A549 (cell line): ENCODE measurements around the gene NLRP11. TPM values are rescaled to one million over a fixed set of nuclear protein-coding genes. Genes with fewer than 3 reads are reported as not detected.

Experiments used
- ATAC-seq, 2 experiments: fragments of 200-7000 bp in 1 of 2; fragments of >200 bp in 1 of 2; cut with Nextera tagmentation in 1 of 2; cut with Tn5 transposase in 1 of 2; 3 replicates each; pipeline versions ENCODE4 v1.8.0 to v1.9.1; 2018 to 2020; ENCODE audit warnings: mild to moderate bottlenecking in 1 of 2, moderate library complexity in 1 of 2
- CTCF ChIA-PET: fragments of 300-600 bp; sonication (Branson Sonifier 250); formaldehyde crosslinking; extraction: SDS; loops from one replicate; lab custom pipeline; 2021; ENCODE audit warnings: antibody characterized with exemption, inconsistent platforms; lab: Yijun Ruan, JAX
- POLR2A ChIA-PET: fragments of 350-600 bp; formaldehyde crosslinking; extraction: SDS; loops from one replicate; lab custom pipeline; 2021; ENCODE audit warnings: antibody characterized with exemption, inconsistent platforms; lab: Yijun Ruan, JAX
- DNase-seq, 2 experiments: peaks; one replicate each; pipeline versions ENCODE4 v3.0.0 to v3.0.0-alpha.2; 2011 to 2016; ENCODE audit warnings: low read depth in 1 of 2, low spot score in 1 of 2
- FAIRE-seq: peaks from 2 replicates; lab custom pipeline; 2011; peaks lifted over from hg19 to GRCh38; lab: Jason Lieb, UNC
- H3K27ac ChIP-seq, 2 experiments: fragments of >200 bp; sonication (Bioruptor Twin); formaldehyde crosslinking; 3 replicates each; pipeline ENCODE4 v1.5.1; 2016 to 2017
- H3K4me1 ChIP-seq: fragments of >200 bp; sonication (Bioruptor Twin); formaldehyde crosslinking; 3 replicates; pipeline ENCODE4 v1.6.1; 2016
- H3K4me2 ChIP-seq: fragments of >200 bp; sonication (Bioruptor Twin); formaldehyde crosslinking; 3 replicates; pipeline ENCODE4 v1.6.1; 2016
- H3K4me3 ChIP-seq: fragments of >200 bp; sonication (Bioruptor Twin); formaldehyde crosslinking; 3 replicates; pipeline ENCODE4 v1.5.1; 2016
- H3K9me3 ChIP-seq: fragments of >200 bp; sonication (Bioruptor Twin); formaldehyde crosslinking; 3 replicates; pipeline ENCODE4 v1.6.1; 2016
- ATOH8 ChIP-seq: fragments of 250-450 bp; sonication (Bioruptor Pico); IDR thresholded peaks from 2 replicates; pipeline ENCODE4 v1.5.0; 2020; ENCODE audit warnings: low read depth, mild to moderate bottlenecking, moderate library complexity
- BCL3 ChIP-seq: fragments of >200 bp; sonication (Bioruptor Twin); formaldehyde crosslinking; IDR thresholded peaks from 3 replicates; pipeline ENCODE4 v1.6.1; 2016
- ELK1 ChIP-seq: fragments of 150-350 bp; IDR thresholded peaks from 2 replicates; pipeline ENCODE4 v1.6.1; 2014; ENCODE audit warnings: low read depth, mild to moderate bottlenecking, low read length
- ESRRA ChIP-seq: fragments of 150-350 bp; IDR thresholded peaks from 2 replicates; pipeline ENCODE4 v1.6.1; 2014; ENCODE audit warnings: mild to moderate bottlenecking, low read length, borderline replicate concordance
- FOSB ChIP-seq: fragments of 250-450 bp; sonication (Bioruptor Pico); IDR thresholded peaks from 2 replicates; pipeline ENCODE4 v1.5.0; 2020; ENCODE audit warnings: mild to moderate bottlenecking, moderate library complexity
- FOXS1 ChIP-seq: fragments of 250-450 bp; sonication (Bioruptor Pico); IDR thresholded peaks from 2 replicates; pipeline ENCODE4 v1.5.0; 2020; ENCODE audit warnings: mild to moderate bottlenecking, moderate library complexity
- GATA3 ChIP-seq: IDR thresholded peaks from 2 replicates; pipeline ENCODE4 v1.6.1; 2012; ENCODE audit warnings: borderline replicate concordance
- HES2 ChIP-seq: fragments of >200 bp; sonication (Bioruptor Twin); formaldehyde crosslinking; IDR thresholded peaks from 2 replicates; pipeline ENCODE4 v1.6.1; 2016
- HEYL ChIP-seq: fragments of 250-450 bp; sonication (Bioruptor Pico); IDR thresholded peaks from 2 replicates; pipeline ENCODE4 v1.8.0; 2021; ENCODE audit warnings: mild to moderate bottlenecking, moderate library complexity
- HMGXB4 ChIP-seq: fragments of 250-450 bp; sonication (Bioruptor Pico); IDR thresholded peaks from 2 replicates; pipeline ENCODE4 v1.5.0; 2021; ENCODE audit warnings: mild to moderate bottlenecking, moderate library complexity, borderline replicate concordance
- HOXA7 ChIP-seq: fragments of 250-450 bp; sonication (Bioruptor Pico); IDR thresholded peaks from 2 replicates; pipeline ENCODE4 v1.5.0; 2020; ENCODE audit warnings: mild to moderate bottlenecking, moderate library complexity
- KDM1A ChIP-seq: fragments of 200-600 bp; sonication (generic); IDR thresholded peaks from 2 replicates; pipeline ENCODE4 v1.6.1; 2016; ENCODE audit warnings: low read depth, mild to moderate bottlenecking
- MAFK ChIP-seq: fragments of 450-650 bp; IDR thresholded peaks from 2 replicates; pipeline ENCODE4 v1.6.1; 2014; ENCODE audit not compliant: partially characterized antibody
- NFE2L2 ChIP-seq: fragments of 150-350 bp; conservative IDR thresholded peaks from 2 replicates; pipeline ENCODE4 v1.6.1; 2014; ENCODE audit warnings: low read length
- NR3C1 ChIP-seq: fragments of >200 bp; sonication (Bioruptor Twin); formaldehyde crosslinking; IDR thresholded peaks from 3 replicates; pipeline ENCODE4 v1.6.1; 2017
- RCOR1 ChIP-seq: fragments of 150-350 bp; IDR thresholded peaks from 2 replicates; pipeline ENCODE4 v1.6.1; 2014; ENCODE audit warnings: antibody characterized with exemption, low read length, low read depth
- REST ChIP-seq: fragments of 200-600 bp; sonication (generic); IDR thresholded peaks from 2 replicates; pipeline ENCODE4 v1.6.1; 2016; ENCODE audit warnings: antibody characterized with exemption, mild to moderate bottlenecking, moderate library complexity
- RFX5 ChIP-seq: fragments of 450-650 bp; IDR thresholded peaks from 2 replicates; pipeline ENCODE4 v1.7.1; 2014; ENCODE audit warnings: antibody characterized with exemption, mild to moderate bottlenecking, moderate library complexity
- SREBF2 ChIP-seq: fragments of 450-650 bp; IDR thresholded peaks from 2 replicates; pipeline ENCODE4 v1.6.1; 2014; ENCODE audit warnings: mild to moderate bottlenecking, moderate library complexity
- TP53 ChIP-seq: fragments of 250-450 bp; sonication (Bioruptor Pico); IDR thresholded peaks from 2 replicates; pipeline ENCODE4 v1.5.0; 2021; ENCODE audit warnings: mild to moderate bottlenecking, moderate library complexity
- USF2 ChIP-seq: fragments of 450-650 bp; IDR thresholded peaks from 2 replicates; pipeline ENCODE4 v1.6.1; 2014; ENCODE audit warnings: antibody characterized with exemption
- ZC3H11A ChIP-seq: fragments of 450-650 bp; IDR thresholded peaks from 2 replicates; pipeline ENCODE4 v1.6.1; 2014; ENCODE audit warnings: antibody characterized with exemption, mild to moderate bottlenecking
- ZSCAN20 ChIP-seq: fragments of 250-450 bp; sonication (Bioruptor Pico); IDR thresholded peaks from 2 replicates; pipeline ENCODE4 v1.8.0; 2022; ENCODE audit warnings: mild to moderate bottlenecking, moderate library complexity
- WGBS: methylation state at CpG from one replicate; pipeline ENCODE4 v1.1.6; 2017; ENCODE audit errors: missing lambda C conversion rate; 5-methylcytosine and 5-hydroxymethylcytosine counted together
- polyA plus RNA-seq, 4 experiments: library from polyadenylated mRNA; depleted of rRNA in 3 of 4; stranded (reverse); fragments of >200 nt; fragmentation: RNase III in 1 of 4; extraction: RNeasy Plus Mini Kit Qiagen cat#74134 plus additional on column Dnase treatment in 1 of 4; gene quantifications; 2 replicates in 3 of 4; 3 replicates in 1 of 4; pipeline ENCODE4 v1.2.3, GENCODE V29; 2011 to 2017

Gene NLRP11
- polyA plus RNA-seq, 2 of the 4 experiments (the other 2 are of a cell fraction), result 0.03 to 0.06 TPM

- FAIRE-seq, result no peak
- no peak overlapping the region for H3K27ac ChIP-seq
- TF ChIP-seq ATOH8 (CRISPR knock-in tag), result no peak
- no peak for TF ChIP-seq KDM1A
- no peak for TF ChIP-seq SREBF2
- TF ChIP-seq ELK1, result no peak
- TF ChIP-seq FOXS1 (CRISPR knock-in tag), result no peak
- TF ChIP-seq USF2, result no peak
- no peak for TF ChIP-seq HOXA7 (CRISPR knock-in tag)
- no peak for TF ChIP-seq NR3C1
- no peak for TF ChIP-seq FOSB
- no peak for TF ChIP-seq HMGXB4
- no peak for TF ChIP-seq BCL3
- TF ChIP-seq ZC3H11A, result no peak
- TF ChIP-seq HEYL, result no peak
- TF ChIP-seq, all 56 proteins: peak for 0
- ChIA-PET POLR2A (no interaction called here), CTCF (interaction anchor here (0.7 to 1.4 kb wide), 3 partner anchors 271 to 1791 kb away, joined by 3 read pairs; no protein-coding TSS in a partner anchor)
- Histone ChIP-seq H3K4me2 (no peak overlapping the region), H3K9me3 (peaks cover 13% of the 10 kb centered on the region; the same call in 1 of the 3 replicates), H3K4me3 (no peak overlapping the region), H3K4me1 (no peaks in the 10 kb centered on the region)
- 30% methylated on average over 11 of the region's 11 CpGs for WGBS
- ATAC-seq (no peak), DNase-seq (no peak)
Measured at GRCh38 chr19:55795021-55795420, 36.8 kb downstream of the NLRP11 start.

- no peak for DNase-seq
- FAIRE-seq, result no peak
- Histone ChIP-seq H3K4me1 (no peaks in the 10 kb centered on the region), H3K27ac (no peak overlapping the region), H3K4me3 (no peak overlapping the region), H3K4me2 (no peak overlapping the region), H3K9me3 (peaks cover 12% of the 10 kb centered on the region; the same call in 2 of the 3 replicates)
- ChIA-PET CTCF (no interaction called here), POLR2A (no interaction called here)
- 12% methylated on average over 5 of the region's 5 CpGs for WGBS
- no peak for TF ChIP-seq RFX5
- peak; percentile 66 for TF ChIP-seq MAFK
- no peak for ATAC-seq
Measured at GRCh38 chr19:55781112-55781511, 50.7 kb downstream of the NLRP11 start.

- FAIRE-seq, result no peak
- DNase-seq, result no peak
- POLR2A ChIA-PET, result no interaction called here
- Histone ChIP-seq H3K27ac (no peak overlapping the region), H3K4me1 (no peaks in the 10 kb centered on the region), H3K4me2 (peak overlapping the region; percentile 38; the same call in 1 of the 3 replicates), H3K4me3 (no peak overlapping the region), H3K9me3 (peaks cover 12% of the 10 kb centered on the region; the same call in 2 of the 3 replicates)
- no peak for TF ChIP-seq REST
- TF ChIP-seq RCOR1, result no peak
- no peak for TF ChIP-seq ZSCAN20 (CRISPR knock-in tag)
- no peak for TF ChIP-seq GATA3
- no peak for TF ChIP-seq USF2
- no peak for TF ChIP-seq ESRRA
- no peak for TF ChIP-seq NFE2L2
- no peak for TF ChIP-seq TP53 (CRISPR knock-in tag)
- no peak for TF ChIP-seq HES2
- ATAC-seq, result peak in 1 of 2 experiments; percentile 54; a peak in 2 of 6 replicates
- 12% methylated on average over 12 of the region's 16 CpGs for WGBS
- CTCF ChIA-PET, result interaction anchor here (2.0 kb wide), 1 partner anchor 30 kb away, joined by 5 read pairs; no protein-coding TSS in a partner anchor
Measured at GRCh38 chr19:55778331-55778730, 53.5 kb downstream of the NLRP11 start.
